GM21737 (cell line): ENCODE data around the gene RICTOR.
A peak's percentile ranks its signal among the peaks of the same experiment; 100 is the strongest.

Source experiments
- ATAC-seq: cut with Tn5 transposase; IDR thresholded peaks from one replicate; pipeline ENCODE4 v1.9.1; 2021; ENCODE audit warnings: mild to moderate bottlenecking, moderate library complexity; ENCODE audit not compliant: unreplicated experiment

RICTOR gene, protein sequence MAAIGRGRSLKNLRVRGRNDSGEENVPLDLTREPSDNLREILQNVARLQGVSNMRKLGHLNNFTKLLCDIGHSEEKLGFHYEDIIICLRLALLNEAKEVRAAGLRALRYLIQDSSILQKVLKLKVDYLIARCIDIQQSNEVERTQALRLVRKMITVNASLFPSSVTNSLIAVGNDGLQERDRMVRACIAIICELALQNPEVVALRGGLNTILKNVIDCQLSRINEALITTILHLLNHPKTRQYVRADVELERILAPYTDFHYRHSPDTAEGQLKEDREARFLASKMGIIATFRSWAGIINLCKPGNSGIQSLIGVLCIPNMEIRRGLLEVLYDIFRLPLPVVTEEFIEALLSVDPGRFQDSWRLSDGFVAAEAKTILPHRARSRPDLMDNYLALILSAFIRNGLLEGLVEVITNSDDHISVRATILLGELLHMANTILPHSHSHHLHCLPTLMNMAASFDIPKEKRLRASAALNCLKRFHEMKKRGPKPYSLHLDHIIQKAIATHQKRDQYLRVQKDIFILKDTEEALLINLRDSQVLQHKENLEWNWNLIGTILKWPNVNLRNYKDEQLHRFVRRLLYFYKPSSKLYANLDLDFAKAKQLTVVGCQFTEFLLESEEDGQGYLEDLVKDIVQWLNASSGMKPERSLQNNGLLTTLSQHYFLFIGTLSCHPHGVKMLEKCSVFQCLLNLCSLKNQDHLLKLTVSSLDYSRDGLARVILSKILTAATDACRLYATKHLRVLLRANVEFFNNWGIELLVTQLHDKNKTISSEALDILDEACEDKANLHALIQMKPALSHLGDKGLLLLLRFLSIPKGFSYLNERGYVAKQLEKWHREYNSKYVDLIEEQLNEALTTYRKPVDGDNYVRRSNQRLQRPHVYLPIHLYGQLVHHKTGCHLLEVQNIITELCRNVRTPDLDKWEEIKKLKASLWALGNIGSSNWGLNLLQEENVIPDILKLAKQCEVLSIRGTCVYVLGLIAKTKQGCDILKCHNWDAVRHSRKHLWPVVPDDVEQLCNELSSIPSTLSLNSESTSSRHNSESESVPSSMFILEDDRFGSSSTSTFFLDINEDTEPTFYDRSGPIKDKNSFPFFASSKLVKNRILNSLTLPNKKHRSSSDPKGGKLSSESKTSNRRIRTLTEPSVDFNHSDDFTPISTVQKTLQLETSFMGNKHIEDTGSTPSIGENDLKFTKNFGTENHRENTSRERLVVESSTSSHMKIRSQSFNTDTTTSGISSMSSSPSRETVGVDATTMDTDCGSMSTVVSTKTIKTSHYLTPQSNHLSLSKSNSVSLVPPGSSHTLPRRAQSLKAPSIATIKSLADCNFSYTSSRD (N-terminal part only)

DNA sequence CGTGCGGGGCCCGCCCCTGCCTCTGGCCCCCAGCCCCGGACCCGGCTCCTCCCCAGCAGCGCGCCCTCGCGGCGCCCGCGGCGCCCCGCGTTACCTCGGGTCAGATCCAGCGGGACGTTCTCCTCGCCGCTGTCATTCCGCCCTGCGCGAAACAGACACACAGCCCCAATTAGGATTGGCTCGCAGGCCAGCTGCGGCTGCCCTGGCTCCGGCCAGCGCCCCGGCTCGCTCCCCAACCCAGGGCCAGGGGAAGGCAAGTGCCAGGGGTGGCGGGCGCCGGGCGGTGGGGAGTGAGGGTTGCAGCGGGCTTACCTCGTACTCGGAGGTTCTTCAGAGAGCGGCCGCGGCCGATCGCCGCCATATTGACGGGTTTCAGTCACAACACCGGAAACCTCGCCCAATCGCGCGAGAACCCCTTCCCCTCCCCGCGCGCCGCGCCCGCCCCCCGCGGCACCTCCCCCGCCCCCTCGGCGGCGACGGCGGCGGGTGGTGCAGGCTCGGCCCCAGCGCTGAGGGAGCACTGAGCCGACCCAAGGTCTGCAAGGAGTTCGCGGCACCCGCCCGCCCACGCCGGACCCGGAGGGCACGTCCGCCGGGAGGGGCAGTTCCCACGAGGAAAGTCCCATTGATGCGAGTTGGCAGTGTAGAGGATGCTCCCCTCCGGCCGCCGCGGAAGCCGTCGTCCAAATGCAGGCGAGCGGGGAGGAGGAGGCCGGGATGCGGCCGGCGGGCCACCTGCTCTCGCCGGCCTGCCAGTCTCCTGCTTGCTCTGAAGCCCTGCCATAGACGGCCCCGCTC lies at the start of gene RICTOR:
Gene RICTOR, minus strand, starts transcription at position 383 of the 798 bp plus-strand sequence. Its CDS starts 22 bp downstream, at position 361.
- ATAC-seq = peak; percentile 68

DNA sequence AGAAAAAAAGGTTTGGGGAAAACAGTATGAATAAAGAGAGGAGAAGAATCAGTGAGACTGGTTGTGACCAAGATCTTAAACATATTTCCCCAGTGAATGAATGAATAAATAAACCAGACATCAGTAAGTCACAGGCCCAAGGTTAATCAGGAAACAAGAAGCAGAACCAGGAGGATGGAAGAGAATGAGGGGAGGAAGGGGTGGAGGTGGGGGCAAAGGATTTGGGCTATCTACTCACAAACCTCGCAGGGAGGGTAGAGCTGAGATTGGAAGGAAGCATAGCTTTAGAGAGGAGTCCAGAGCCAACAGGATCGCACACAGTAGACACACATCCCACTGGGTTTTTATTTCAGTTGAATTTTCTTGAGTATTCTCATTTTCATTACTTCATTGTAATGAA lies 47.7 kb upstream of the RICTOR start:
- no peak for ATAC-seq

DNA sequence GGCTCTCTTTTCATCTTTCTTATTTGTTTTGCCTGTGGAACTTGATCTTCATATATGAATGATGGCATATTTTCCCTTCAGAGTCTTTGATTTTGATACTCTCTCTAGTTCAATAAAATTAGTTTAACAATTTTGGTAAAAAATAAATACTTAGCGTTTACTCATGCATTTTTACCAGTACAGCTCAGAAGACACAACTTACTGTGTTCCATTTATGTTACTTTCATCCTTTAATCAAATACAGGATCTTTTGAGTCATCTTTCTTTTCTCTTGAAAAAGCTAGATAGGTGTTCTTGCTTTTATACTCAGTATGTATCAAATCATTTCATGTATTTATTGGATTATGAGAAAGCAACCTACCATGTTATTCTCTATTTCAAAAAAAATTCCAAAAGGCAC lies 47.1 kb upstream of the RICTOR start:
- no peak for ATAC-seq

DNA sequence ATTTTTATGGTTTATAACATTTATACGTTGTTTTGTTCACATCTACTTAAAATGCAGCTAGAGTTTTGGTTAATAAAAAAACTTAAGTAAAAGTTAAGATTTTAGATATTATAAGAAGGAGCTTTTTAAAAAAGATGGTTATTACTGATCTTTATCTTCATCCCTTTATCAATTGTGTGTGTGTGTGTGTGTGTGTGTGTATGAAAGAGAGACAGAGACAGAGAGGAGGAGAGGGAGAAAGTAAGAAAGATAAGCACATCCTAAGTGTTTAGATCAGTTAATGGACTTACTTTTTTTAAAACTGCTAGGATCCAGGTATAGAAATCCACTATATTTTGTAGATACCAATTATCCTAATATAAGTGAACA lies 45.8 kb upstream of the RICTOR start:
- ATAC-seq = no peak

DNA sequence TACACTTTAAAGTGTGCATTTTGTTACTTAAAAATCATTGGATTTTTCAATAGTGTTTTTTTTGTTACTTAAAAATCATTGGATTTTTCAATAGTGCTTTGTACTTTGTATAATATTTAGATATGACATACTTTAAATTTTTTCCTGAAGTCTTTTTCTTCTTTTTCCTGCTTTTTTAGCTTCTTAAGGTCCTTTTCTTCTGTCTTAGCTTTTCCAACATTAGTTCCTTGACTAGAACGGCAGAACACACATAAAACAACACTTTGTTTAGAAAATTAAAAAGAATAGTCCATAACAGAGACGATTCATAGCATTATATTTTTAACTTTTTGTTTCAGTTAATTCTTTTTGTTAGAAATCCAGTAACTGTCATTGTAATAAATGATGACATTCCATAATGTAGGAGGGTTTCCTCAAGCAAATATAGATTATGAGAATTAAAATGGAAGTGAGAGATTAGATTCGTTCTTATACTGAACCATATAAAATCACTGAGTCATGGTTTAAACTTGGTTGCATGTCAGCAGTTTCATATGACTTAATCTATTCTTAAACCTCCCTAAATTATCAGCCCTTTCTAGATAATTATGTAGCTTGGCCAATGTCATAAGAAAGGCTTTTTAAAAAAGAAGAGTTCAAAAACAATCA lies 45.3 kb upstream of the RICTOR start:
- ATAC-seq = no peak

DNA sequence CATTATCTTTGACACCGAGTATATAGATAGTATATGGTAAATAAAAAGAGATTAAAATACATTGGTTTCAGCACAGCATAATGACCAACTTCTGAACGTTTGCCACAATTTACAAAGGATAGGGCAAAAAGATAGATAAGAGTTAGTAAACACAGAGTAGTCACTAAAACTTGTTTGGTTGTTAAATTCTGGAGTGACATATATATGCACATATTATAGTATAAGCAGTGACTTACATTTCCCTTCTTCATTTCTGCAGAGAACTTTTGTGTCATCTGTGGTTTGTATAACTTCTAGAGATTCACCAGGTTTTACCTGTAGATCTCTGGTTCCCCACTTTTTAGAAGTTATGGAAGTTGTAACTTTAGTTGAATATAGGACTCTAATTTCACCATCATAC lies 44.4 kb upstream of the RICTOR start:
- ATAC-seq = no peak

DNA sequence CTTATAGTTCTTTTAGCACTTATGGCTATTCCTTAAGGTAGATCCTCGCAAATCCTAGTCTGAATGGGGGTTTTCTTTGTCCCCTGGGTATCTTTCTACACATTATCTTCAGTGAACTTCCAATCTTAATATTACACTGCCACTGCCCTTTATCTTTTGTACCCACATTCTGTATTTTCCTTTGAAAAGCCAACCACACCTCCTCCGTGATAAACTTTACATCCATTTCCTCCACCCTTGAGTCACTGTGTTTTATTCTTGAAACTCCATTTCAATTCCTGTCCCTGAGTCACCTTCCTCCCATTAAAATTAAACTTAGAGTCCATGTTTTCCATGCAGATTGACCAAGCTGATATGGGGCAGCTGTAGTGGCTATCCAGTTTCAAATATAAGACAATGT lies 43.2 kb upstream of the RICTOR start:
- no peak for ATAC-seq

DNA sequence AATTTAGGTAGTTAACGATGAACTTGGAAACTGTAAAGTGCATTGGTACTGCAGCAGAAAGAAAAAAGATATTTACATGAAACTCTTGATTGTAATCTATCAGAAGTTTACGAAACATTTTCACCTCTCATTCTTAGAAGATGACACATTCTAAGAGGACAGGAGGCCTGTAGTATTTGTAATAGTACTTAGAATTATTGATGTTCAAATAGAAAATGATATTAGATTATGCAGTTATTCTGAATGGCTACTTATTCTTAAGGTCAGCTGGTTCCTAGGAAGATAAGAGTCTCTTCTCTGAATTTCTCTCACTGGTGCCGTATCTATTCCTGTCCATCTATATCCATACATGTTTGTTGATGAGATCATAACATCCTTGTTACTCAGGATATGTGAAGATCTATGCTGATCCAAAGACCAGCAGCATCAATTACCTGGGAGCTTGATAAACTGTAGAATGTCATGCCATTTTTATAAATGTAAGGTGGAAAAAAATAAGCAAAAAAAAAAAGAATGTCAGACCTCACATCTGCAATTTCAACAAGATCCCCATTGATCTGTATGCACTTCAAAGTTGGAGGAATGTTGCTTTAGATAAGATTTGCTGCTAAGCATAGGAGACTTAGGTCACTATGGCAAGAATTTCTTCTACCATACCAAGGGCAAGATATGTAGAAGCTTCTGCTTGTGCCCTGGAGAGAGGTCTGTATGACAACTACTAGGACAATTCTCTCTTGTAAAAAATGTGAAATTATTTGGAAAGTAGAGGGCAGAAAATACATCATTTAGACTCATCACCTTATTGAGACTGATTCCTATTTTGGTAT lies 42.4 kb upstream of the RICTOR start:
- no peak for ATAC-seq

DNA sequence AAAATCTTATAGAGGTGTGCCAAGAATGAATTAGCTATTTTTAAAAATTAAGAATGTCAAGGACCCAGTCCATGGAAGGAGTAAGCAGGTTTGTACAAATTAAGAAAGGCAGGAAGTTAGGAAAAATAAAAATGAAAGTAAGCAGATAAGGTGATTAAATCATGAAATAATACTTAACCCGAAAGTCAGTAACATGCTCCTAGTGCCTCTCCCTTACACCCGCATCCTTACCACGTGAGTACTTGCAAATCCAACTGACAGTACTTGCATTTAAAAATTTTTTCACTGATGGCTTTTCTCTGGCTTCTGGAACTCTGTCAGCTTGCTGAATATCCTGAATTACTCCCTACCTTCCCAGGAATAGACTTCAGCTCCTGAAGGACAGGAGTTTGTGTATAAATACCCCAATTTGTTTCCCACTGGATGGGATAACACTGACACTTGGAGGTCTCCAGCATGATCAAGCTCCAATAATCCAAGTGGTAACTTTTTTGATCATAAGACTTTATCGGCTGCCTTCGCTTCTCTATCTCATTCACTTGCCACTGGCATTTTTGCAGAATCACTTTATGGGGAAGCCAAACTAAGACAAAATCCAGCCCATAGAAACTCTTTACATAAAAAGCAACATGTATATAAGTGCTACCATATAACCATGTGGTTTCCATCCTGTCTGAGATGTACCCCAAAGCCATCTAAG lies 41.6 kb upstream of the RICTOR start:
- no peak for ATAC-seq

DNA sequence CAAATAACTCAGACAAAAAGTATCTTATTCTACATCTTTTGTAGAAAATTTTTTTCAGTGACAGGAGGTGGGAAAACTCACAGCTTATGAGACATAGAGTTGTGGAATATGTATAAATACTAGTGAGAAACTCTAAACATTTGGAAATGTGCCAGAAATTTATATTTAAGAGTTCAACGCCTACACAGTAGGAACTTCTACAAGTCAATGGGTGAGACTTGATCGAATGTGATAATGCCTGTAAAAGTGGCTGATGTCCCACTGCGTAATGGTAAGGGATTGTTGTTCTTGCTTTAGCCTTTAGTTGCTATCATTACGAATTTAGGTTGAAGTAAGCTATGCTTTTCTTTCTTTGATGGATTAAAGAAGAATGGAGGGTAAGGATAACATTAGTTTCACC lies 40.0 kb upstream of the RICTOR start:
- ATAC-seq = no peak

DNA sequence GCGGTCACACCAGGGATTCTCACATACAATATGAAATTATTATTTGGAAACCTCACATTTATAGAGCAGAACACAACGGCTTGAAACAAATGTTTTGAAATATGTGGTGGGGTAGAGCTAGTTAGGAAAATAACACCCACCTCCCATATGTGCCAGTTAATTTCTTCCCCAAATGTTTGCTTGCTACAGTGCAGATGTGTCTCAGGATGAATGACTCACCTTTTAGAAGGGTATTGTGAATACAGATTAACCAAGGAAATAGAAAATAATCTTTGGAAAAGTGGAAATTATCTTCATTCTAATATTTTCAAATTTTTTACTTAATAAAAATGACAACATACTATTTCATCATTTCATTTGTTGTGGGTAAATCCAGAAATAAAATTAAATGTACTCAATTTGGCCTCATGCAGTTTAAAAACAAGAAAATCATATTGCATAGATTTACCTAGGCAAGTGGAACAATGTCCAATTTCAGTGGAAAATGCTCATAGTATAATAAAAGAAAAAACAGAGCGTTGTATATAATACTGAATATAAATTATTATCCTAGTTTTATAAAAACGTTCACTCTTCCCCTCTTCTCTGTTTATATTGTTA lies 39.3 kb upstream of the RICTOR start:
- ATAC-seq = no peak

DNA sequence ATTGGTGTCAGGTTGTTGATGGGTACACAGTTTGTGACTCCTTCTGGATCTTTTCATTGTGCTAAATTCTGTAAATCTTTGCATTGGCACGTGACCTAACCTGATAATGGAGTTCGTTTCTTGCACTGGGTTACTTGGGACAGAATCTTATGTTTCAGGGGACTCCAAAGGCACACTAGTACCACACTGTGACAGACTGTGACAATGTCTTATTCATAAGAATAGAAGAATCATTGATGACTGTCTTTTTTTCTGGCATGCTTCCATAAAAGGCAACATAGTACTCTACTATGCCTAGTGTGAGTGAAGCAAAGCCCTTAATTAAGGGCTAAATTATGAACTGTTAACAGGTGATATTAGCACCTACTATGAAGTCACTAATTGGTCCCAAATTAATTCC lies 35.4 kb upstream of the RICTOR start:
- no peak for ATAC-seq

DNA sequence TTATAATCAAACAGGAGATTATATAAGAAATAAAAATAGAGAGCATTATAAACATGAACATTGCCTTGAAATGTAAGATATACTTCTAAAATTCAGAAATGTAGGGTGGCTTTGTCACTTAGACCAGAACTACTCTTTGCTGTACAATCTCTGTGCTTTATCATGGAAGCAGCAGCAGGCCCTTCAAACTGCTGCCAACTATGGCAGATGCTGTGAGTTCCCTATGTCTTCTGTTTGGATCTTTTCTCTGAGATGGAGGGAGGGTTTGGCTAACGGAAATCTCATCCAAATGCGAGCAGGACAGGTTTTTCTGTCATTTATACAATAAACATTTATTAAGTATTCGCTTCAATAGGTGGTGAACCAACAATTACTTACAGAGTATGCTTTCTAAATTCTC lies 34.8 kb upstream of the RICTOR start:
- no peak for ATAC-seq

DNA sequence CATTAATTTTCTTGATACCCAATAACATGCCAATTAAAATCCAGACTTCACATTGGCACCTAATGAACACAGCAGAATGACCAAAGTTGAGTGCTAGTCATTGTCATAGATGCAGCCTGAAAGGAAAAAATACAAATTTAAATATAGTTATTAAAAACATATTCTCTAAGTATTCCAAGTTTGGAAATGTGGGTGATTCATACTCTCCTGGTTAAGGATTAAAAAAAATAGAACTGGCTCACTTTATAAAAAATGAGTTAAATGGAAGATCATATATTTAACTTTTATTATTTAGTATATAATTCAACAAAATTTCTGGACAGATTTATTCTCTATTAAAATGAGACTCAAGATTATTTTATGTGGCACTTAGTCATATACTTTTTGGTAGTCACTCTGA lies 33.2 kb upstream of the RICTOR start:
- ATAC-seq = no peak

DNA sequence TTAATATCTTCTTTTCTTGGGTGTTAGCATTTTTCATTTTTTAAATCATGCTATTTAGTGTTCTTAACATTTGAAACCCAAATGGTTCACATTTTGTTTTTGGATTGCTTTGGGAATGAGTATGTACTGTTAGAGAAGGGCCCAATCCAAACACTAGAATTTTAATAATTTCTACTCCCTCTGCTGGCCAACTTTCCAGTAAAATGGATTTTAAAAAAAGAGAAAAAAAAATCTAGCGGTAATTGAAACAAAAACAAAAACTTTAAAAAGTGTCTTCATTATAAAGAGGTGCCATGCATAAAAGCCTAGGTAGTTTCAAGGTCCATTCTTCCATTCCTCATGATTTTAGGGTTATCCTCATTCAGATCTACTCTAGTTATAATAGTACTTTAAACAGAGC lies 32.1 kb upstream of the RICTOR start:
- ATAC-seq = no peak

DNA sequence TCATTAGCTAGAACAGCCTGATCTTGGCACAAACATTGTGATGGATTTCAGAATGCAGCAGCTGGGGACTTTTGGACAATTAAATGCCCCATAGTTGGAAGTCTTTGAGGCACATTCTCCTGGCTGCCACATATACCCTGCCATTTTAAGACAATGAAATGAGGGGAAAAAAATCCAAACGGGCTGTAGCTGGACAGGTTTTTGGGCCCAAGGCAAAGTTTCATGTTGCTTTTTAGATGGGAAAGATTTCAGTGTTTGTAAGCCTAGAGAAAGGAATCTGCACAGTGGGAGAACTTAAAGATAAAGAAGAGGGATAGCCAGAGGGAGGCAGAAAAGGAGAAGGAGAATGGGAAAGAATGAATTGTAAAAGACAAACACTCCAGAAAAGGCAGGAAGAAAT lies 30.0 kb upstream of the RICTOR start:
- no peak for ATAC-seq

DNA sequence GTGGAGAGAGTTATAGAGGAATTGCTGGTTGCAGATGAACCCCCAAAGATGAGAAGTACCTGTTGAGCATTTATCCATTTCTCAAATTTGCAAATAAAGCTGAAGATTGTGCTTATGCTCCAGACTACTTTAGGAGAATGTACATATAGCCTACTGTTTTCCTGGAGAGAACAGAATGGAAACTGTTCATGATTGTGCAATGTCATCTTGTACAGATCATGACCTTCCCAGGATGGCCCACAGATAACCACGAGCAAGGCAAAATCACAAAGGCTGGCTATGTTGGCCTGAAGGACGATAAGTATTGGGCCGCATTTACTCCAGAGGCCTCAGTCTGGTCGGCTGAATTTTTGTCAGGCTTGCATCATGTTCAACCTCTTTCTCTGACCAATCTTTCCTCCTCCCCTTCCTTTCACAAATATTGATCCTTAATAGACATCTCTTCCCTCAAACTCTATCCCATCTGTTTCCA lies 28.5 kb upstream of the RICTOR start:
- ATAC-seq = no peak

DNA sequence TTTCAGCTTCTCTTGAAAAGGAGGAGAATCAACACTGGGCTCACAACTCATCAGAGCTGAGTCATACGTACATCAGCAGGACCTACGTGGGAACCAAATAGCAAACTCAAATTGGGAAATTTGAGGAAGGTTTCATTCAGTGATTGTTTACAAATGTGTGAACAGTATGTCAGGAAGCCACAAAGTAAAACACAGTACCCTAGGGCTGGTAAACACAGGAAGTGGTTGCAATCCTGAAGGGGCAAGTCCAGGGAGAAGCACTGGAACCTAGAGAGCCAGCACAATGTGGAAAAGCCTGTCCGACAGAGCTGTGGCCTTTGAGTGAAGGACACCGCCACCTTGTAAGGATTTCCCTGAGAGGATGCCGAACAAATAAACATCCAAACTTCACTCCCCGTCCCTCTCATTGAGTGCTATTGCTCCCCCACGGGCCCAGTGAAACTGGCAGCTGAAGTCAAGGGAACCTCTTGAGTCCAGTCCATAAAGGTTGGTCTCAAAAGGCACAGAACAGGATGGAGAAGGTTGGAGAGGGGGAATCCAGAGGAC lies 26.7 kb upstream of the RICTOR start:
- ATAC-seq = no peak
